ENCODE results near the gene XPR1. TPM values are rescaled to one million over a fixed set of nuclear protein-coding genes. Genes with fewer than 3 reads are reported as not detected.

XPR1 gene
- total RNA-seq, 1 experiment from 2014 or later, result 36.1 TPM

DNA sequence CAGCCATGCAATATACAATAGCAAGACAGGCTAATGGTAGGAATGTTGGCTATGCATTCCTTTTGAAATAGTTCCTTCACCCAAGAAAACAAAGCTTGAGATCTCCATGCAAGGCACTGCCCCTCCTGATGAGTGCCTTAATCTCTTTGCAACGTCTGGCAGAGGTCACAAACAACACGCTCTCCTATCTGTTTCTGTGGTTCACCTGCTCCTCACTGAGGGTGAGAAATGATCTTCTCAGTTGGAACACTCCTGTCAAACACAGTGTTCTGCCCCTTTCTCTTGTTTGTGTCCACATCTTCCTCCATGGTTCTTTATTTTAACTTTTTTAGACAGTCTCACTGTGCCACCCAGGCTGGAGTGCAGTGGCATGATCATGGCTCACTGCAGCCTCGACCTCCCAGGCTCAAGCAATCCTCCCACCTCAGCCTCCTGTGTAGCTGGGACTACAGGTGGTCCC lies 21.2 kb upstream of the XPR1 start:
- in situ Hi-C loops (cut with HindIII; ENCODE audit: low pct_unique_long_range_greater_than_20kb, low sequenced_read_pairs), result no loop called here
- Histone ChIP-seq H3K4me1 (ENCODE audit: control insufficient read depth, insufficient read depth, low read length) (no peaks in the 10 kb centered on the region), H3K9me3 (ENCODE audit: control insufficient read depth, insufficient read depth, low read depth, low read length) (no peaks in the 10 kb centered on the region), H3K27me3 (ENCODE audit: control insufficient read depth, insufficient read depth, low read length) (no peaks in the 10 kb centered on the region), H3K4me3 (ENCODE audit: low read depth in 2 of 2, low read length in 2 of 2) (no peak overlapping the region), H3K27ac (ENCODE audit: low read length) (no peak overlapping the region), H3K36me3 (ENCODE audit: control insufficient read depth, insufficient read depth, low read length) (no peaks in the 10 kb centered on the region)
- ChIA-PET POLR2A (no interaction called here), CTCF (interaction anchor here (0.5 kb wide), 1 partner anchor 20 kb away, joined by 4 read pairs; no protein-coding TSS in a partner anchor)
- ATAC-seq (no peak), DNase-seq (ENCODE audit: low read depth, low spot score) (no peak)
- BruUV-seq (replicated peaks), result no TSS peak
- TF ChIP-seq, protein P1, sequence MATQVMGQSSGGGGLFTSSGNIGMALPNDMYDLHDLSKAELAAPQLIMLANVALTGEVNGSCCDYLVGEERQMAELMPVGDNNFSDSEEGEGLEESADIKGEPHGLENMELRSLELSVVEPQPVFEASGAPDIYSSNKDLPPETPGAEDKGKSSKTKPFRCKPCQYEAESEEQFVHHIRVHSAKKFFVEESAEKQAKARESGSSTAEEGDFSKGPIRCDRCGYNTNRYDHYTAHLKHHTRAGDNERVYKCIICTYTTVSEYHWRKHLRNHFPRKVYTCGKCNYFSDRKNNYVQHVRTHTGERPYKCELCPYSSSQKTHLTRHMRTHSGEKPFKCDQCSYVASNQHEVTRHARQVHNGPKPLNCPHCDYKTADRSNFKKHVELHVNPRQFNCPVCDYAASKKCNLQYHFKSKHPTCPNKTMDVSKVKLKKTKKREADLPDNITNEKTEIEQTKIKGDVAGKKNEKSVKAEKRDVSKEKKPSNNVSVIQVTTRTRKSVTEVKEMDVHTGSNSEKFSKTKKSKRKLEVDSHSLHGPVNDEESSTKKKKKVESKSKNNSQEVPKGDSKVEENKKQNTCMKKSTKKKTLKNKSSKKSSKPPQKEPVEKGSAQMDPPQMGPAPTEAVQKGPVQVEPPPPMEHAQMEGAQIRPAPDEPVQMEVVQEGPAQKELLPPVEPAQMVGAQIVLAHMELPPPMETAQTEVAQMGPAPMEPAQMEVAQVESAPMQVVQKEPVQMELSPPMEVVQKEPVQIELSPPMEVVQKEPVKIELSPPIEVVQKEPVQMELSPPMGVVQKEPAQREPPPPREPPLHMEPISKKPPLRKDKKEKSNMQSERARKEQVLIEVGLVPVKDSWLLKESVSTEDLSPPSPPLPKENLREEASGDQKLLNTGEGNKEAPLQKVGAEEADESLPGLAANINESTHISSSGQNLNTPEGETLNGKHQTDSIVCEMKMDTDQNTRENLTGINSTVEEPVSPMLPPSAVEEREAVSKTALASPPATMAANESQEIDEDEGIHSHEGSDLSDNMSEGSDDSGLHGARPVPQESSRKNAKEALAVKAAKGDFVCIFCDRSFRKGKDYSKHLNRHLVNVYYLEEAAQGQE (IDR thresholded peaks at IDR 0.05; ENCODE audit: insufficient read depth in 1 of 2, low read depth in 2 of 2, low read length in 1 of 2), result no peak
- TF ChIP-seq POLR2AphosphoS5 (IDR thresholded peaks at IDR 0.05; ENCODE audit: low read depth, low read length), result no peak
- TF ChIP-seq TCF7L2 (IDR thresholded peaks at IDR 0.05; ENCODE audit: low read depth, low read length), result no peak
- TF ChIP-seq, protein P2, sequence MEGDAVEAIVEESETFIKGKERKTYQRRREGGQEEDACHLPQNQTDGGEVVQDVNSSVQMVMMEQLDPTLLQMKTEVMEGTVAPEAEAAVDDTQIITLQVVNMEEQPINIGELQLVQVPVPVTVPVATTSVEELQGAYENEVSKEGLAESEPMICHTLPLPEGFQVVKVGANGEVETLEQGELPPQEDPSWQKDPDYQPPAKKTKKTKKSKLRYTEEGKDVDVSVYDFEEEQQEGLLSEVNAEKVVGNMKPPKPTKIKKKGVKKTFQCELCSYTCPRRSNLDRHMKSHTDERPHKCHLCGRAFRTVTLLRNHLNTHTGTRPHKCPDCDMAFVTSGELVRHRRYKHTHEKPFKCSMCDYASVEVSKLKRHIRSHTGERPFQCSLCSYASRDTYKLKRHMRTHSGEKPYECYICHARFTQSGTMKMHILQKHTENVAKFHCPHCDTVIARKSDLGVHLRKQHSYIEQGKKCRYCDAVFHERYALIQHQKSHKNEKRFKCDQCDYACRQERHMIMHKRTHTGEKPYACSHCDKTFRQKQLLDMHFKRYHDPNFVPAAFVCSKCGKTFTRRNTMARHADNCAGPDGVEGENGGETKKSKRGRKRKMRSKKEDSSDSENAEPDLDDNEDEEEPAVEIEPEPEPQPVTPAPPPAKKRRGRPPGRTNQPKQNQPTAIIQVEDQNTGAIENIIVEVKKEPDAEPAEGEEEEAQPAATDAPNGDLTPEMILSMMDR (IDR thresholded peaks at IDR 0.05), result no peak
- no peak for TF ChIP-seq SIN3A (IDR thresholded peaks at IDR 0.05; ENCODE audit: borderline replicate concordance, insufficient read depth, low read depth, low read length)
- intact Hi-C loops (cut with micrococcal nuclease; ENCODE audit: unreplicated experiment), result no loop called here

GRCh38 chr1:180611016-180611930 lies 20.5 kb upstream of the XPR1 start:
- H3K4me3 ChIP-seq (ENCODE audit: low read depth in 2 of 2, low read length in 2 of 2), result no peak overlapping the region
- ChIA-PET POLR2A (no interaction called here), CTCF (no interaction called here)
- TF ChIP-seq, protein P2 (IDR thresholded peaks at IDR 0.05), result no peak
- TF ChIP-seq, protein P1 (IDR thresholded peaks at IDR 0.05; ENCODE audit: insufficient read depth in 1 of 2, low read depth in 2 of 2, low read length in 1 of 2), result no peak
- no peak for TF ChIP-seq POLR2AphosphoS5 (IDR thresholded peaks at IDR 0.05; ENCODE audit: low read depth, low read length)
- no peaks in the 10 kb centered on the region for H3K9me3 ChIP-seq (ENCODE audit: control insufficient read depth, insufficient read depth, low read depth, low read length)
- intact Hi-C loops (cut with micrococcal nuclease; ENCODE audit: unreplicated experiment), result no loop called here
- H3K27ac ChIP-seq (ENCODE audit: low read length), result no peak overlapping the region
- H3K27me3 ChIP-seq (ENCODE audit: control insufficient read depth, insufficient read depth, low read length), result no peaks in the 10 kb centered on the region
- ATAC-seq (no peak), DNase-seq (ENCODE audit: low read depth, low spot score) (no peak)
- in situ Hi-C loops (cut with HindIII; ENCODE audit: low pct_unique_long_range_greater_than_20kb, low sequenced_read_pairs), result no loop called here
- H3K36me3 ChIP-seq (ENCODE audit: control insufficient read depth, insufficient read depth, low read length), result no peaks in the 10 kb centered on the region
- no TSS peak for BruUV-seq (replicated peaks)
- H3K4me1 ChIP-seq (ENCODE audit: control insufficient read depth, insufficient read depth, low read length), result no peaks in the 10 kb centered on the region
